HepG2 (cell line): Measurements from ENCODE around the gene EIF3A. TPM values are rescaled to one million over a fixed set of nuclear protein-coding genes. Genes with fewer than 3 reads are reported as not detected.

Experiments used
- ATF1 ChIP-seq: IDR thresholded peaks from 2 replicates; pipeline ENCODE4 v1.6.1; 2016; ENCODE audit warnings: mild to moderate bottlenecking, control low read depth
- BCLAF1 ChIP-seq: fragments of 450-650 bp; IDR thresholded peaks from 2 replicates; pipeline ENCODE4 v1.6.1; 2017; ENCODE audit warnings: mild to moderate bottlenecking
- ELF1 ChIP-seq: sonication (generic); formaldehyde crosslinking; IDR thresholded peaks from 2 replicates; pipeline ENCODE4 v1.4.0; 2020; ENCODE audit warnings: missing genetic modification reagents
- KAT8 ChIP-seq: IDR thresholded peaks from 2 replicates; pipeline ENCODE4 v1.6.1; 2016; ENCODE audit warnings: missing genetic modification reagents, missing compliant biosample characterization
- REPIN1 ChIP-seq: sonication (generic); formaldehyde crosslinking; IDR thresholded peaks from 2 replicates; pipeline ENCODE4 v1.8.0; 2022; ENCODE audit warnings: missing genetic modification reagents, low read depth, mild to moderate bottlenecking, borderline replicate concordance
- RFXAP ChIP-seq: sonication (generic); formaldehyde crosslinking; IDR thresholded peaks from 2 replicates; pipeline ENCODE4 v1.4.0; 2020; ENCODE audit warnings: missing genetic modification reagents, borderline replicate concordance
- TOPORS ChIP-seq: sonication (generic); formaldehyde crosslinking; IDR thresholded peaks from 2 replicates; pipeline ENCODE4 v1.8.0; 2023; ENCODE audit warnings: mild to moderate bottlenecking, missing genetic modification reagents
- ZFP1 ChIP-seq: IDR thresholded peaks from 2 replicates; pipeline ENCODE4 v1.6.1; 2016
- ZNF546 ChIP-seq: sonication (generic); formaldehyde crosslinking; conservative IDR thresholded peaks from 2 replicates; pipeline ENCODE4 v1.8.1; 2023; ENCODE audit warnings: mild to moderate bottlenecking, missing genetic modification reagents
- ZNF569 ChIP-seq: sonication (generic); formaldehyde crosslinking; IDR thresholded peaks from 2 replicates; pipeline ENCODE4 v1.5.0; 2020; ENCODE audit warnings: mild to moderate bottlenecking, missing genetic modification reagents, moderate library complexity, borderline replicate concordance
- ZNF605 ChIP-seq: sonication (generic); formaldehyde crosslinking; IDR thresholded peaks from 2 replicates; pipeline ENCODE4 v1.8.0; 2022; ENCODE audit warnings: mild to moderate bottlenecking, missing genetic modification reagents
- polyA plus RNA-seq, 8 experiments: library from polyadenylated mRNA; depleted of rRNA in 3 of 8; stranded (reverse) in 7 of 8; unstranded in 1 of 8; fragments of >200 nt; fragmentation: Illumina TruSeq in 4 of 8; extraction: Trizol in 4 of 8; gene quantifications; 2 replicates each; pipeline versions ENCODE4 v1.2.1 to v1.2.3, GENCODE V29; 2011 to 2016; ENCODE audit warnings: low read depth in 4 of 8, missing spikeins in 1 of 8, mixed read lengths in 1 of 8; ENCODE audit not compliant: insufficient read depth in 1 of 8
- total RNA-seq, 5 experiments: library from RNA; depleted of rRNA; stranded (reverse); fragments of >200 nt; fragmentation: Illumina TruSeq; extraction: Trizol; gene quantifications; 2 replicates each; pipeline ENCODE4 v1.2.3, GENCODE V29; 2016; ENCODE audit warnings: low read depth in 1 of 5
- TF ChIP-seq, protein P1 (sequence below): sonication (generic); formaldehyde crosslinking; IDR thresholded peaks from 2 replicates; pipeline ENCODE4 v1.4.0; 2020; ENCODE audit warnings: mild to moderate bottlenecking, missing genetic modification reagents
- TF ChIP-seq, protein P2 (sequence below): sonication (generic); formaldehyde crosslinking; IDR thresholded peaks from 2 replicates; pipeline ENCODE4 v1.4.0; 2020; ENCODE audit warnings: mild to moderate bottlenecking, low read depth, missing genetic modification reagents

Gene EIF3A
- total and polyA plus RNA-seq, 2 of the 13 experiments (the other 11 are each of a cell fraction or from before 2014, with no cell fraction given): 25.6 to 117 TPM

- TF ChIP-seq BCLAF1 (no peak), ZNF569 (CRISPR knock-in tag) (no peak), ZNF546 (CRISPR knock-in tag) (no peak), TOPORS (CRISPR knock-in tag) (no peak), REPIN1 (CRISPR knock-in tag) (no peak), RFXAP (peak; percentile 74; the same call in 1 of the 2 replicates), ZNF605 (CRISPR knock-in tag) (0 out of 2 replicates have a peak, but pooled peaks have one; percentile 45), KAT8 (CRISPR knock-in tag) (no peak), ELF1 (no peak; the same call in 1 of the 2 replicates), ZFP1 (CRISPR knock-in tag) (no peak), ATF1 (CRISPR knock-in tag) (no peak)
- TF ChIP-seq, protein P1, sequence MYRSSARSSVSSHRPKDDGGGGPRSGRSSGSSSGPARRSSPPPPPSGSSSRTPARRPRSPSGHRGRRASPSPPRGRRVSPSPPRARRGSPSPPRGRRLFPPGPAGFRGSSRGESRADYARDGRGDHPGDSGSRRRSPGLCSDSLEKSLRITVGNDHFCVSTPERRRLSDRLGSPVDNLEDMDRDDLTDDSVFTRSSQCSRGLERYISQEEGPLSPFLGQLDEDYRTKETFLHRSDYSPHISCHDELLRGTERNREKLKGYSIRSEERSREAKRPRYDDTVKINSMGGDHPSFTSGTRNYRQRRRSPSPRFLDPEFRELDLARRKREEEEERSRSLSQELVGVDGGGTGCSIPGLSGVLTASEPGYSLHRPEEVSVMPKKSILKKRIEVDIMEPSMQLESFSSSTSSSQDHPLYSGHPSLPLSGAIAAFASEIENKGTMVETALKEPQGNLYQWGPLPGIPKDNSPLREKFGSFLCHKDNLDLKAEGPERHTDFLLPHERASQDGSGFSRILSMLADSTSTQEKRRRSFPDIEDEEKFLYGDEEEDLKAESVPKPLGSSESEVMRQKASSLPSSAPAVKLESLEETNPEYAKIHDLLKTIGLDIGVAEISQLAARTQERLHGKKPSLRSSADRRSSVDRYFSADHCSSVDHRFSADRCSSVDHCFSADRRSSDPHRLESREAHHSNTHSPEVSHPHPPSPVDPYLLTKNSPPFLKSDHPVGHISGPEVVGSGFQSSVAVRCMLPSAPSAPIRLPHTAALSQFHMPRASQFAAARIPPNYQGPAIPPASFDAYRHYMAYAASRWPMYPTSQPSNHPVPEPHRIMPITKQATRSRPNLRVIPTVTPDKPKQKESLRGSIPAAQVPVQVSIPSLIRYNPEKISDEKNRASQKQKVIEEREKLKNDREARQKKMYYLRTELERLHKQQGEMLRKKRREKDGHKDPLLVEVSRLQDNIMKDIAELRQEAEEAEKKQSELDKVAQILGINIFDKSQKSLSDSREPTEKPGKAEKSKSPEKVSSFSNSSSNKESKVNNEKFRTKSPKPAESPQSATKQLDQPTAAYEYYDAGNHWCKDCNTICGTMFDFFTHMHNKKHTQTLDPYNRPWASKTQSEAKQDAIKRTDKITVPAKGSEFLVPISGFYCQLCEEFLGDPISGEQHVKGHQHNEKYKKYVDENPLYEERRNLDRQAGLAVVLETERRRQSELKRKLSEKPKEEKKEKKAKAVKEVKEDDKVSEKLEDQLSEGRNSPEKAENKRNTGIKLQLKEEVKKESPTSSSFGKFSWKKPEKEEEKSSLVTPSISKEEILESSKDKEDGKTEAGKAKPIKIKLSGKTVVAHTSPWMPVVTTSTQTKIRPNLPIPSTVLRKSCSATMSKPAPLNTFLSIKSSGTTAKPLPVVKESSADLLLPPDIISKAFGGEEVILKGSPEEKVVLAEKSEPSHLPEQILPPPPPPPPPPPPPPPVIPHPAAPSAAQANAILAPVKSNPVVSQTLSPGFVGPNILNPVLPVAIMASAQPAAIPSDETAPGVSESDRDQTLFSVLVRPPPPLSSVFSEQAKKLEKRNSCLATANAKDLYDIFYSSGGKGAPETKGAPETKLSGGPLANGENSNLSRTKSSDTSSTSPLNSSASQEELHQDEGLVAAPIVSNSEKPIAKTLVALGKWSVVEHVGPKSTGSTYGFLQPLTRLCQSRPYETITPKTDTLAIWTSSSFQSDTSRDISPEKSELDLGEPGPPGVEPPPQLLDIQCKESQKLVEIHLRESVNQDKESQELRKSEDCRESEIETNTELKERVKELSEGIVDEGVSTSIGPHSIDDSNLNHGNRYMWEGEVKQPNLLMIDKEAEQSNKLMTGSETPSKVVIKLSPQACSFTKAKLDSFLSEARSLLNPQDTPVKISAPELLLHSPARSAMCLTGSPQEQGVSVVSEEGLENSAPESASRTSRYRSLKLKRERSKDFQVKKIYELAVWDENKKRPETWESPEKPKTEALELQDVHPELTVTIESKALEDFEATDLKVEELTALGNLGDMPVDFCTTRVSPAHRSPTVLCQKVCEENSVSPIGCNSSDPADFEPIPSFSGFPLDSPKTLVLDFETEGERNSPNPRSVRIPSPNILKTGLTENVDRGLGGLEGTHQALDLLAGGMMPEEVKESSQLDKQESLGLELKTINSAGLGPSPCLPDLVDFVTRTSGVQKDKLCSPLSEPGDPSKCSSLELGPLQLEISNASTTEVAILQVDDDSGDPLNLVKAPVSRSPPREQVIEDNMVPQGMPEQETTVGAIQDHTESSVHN (CRISPR knock-in tag): no peak
- TF ChIP-seq, protein P2, sequence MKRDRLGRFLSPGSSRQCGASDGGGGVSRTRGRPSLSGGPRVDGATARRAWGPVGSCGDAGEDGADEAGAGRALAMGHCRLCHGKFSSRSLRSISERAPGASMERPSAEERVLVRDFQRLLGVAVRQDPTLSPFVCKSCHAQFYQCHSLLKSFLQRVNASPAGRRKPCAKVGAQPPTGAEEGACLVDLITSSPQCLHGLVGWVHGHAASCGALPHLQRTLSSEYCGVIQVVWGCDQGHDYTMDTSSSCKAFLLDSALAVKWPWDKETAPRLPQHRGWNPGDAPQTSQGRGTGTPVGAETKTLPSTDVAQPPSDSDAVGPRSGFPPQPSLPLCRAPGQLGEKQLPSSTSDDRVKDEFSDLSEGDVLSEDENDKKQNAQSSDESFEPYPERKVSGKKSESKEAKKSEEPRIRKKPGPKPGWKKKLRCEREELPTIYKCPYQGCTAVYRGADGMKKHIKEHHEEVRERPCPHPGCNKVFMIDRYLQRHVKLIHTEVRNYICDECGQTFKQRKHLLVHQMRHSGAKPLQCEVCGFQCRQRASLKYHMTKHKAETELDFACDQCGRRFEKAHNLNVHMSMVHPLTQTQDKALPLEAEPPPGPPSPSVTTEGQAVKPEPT (CRISPR knock-in tag): peak; percentile 42; the same call in 1 of the 2 replicates
These were observed 51.6 kb downstream of the EIF3A start (continued) for GRCh38 chr10:119028900-119029612.
